HEK293T (cell line): ENCODE data around the gene PCSK5.

Experiments used
- ARNT ChIP-seq: fragments of 450-650 bp; IDR thresholded peaks from 2 replicates; pipeline ENCODE4 v1.6.1; 2017; ENCODE audit warnings: mild to moderate bottlenecking
- BHLHE40 ChIP-seq: fragments of 450-650 bp; IDR thresholded peaks from 2 replicates; pipeline ENCODE4 v1.6.1; 2016; ENCODE audit warnings: mild to moderate bottlenecking, moderate library complexity, borderline replicate concordance
- FOXA1 ChIP-seq: fragments of 450-650 bp; IDR thresholded peaks from 2 replicates; pipeline ENCODE4 v1.6.1; 2016; ENCODE audit warnings: mild to moderate bottlenecking
- FOXK2 ChIP-seq: fragments of 450-650 bp; IDR thresholded peaks from 2 replicates; pipeline ENCODE4 v1.6.1; 2016; ENCODE audit warnings: mild to moderate bottlenecking
- HDGF ChIP-seq: fragments of 450-650 bp; IDR thresholded peaks from 2 replicates; pipeline ENCODE4 v1.6.1; 2017; ENCODE audit warnings: antibody characterized with exemption, borderline replicate concordance
- LEF1 ChIP-seq: fragments of 450-650 bp; IDR thresholded peaks from 2 replicates; pipeline ENCODE4 v1.6.1; 2017; ENCODE audit warnings: mild to moderate bottlenecking, borderline replicate concordance
- NFRKB ChIP-seq: fragments of 450-650 bp; IDR thresholded peaks from 2 replicates; pipeline ENCODE4 v1.6.1; 2016; ENCODE audit warnings: mild to moderate bottlenecking, moderate library complexity
- SP1 ChIP-seq: fragments of 450-650 bp; IDR thresholded peaks from 2 replicates; pipeline ENCODE4 v1.6.1; 2017
- SUZ12 ChIP-seq: fragments of 450-650 bp; IDR thresholded peaks from 2 replicates; pipeline ENCODE4 v1.6.1; 2016; ENCODE audit warnings: mild to moderate bottlenecking
- TARDBP ChIP-seq: fragments of 450-650 bp; IDR thresholded peaks from 2 replicates; pipeline ENCODE4 v1.6.1; 2016
- TF ChIP-seq, protein P1 (sequence below): fragments of 450-650 bp; IDR thresholded peaks from 2 replicates; pipeline ENCODE4 v1.6.1; 2016

DNA sequence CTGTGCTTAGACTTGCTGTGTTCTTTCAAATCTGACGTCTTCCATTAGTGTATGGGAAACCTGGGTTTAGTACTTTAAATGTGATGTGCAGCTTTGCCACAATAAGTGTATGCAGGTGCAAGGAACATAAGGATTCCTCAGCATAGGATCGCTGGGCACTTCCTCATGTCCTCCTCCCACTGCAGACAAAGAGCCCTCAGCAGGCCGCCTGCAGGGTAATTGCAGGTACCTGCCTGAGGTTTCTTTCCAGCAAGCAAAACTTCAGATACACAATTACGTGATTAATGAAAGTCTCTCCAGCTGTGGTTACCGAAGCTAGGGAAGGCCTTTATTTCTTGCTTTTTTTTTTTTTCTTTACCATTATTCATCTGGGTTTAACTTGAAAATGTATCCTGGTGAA lies 270.6 kb downstream of the PCSK5 start:
- TF ChIP-seq SP1 (no peak), ARNT (no peak), LEF1 (no peak), BHLHE40 (no peak), FOXK2 (no peak), SUZ12 (no peak), TARDBP (no peak), FOXA1 (no peak), HDGF (no peak), NFRKB (no peak)
- TF ChIP-seq, protein P1, sequence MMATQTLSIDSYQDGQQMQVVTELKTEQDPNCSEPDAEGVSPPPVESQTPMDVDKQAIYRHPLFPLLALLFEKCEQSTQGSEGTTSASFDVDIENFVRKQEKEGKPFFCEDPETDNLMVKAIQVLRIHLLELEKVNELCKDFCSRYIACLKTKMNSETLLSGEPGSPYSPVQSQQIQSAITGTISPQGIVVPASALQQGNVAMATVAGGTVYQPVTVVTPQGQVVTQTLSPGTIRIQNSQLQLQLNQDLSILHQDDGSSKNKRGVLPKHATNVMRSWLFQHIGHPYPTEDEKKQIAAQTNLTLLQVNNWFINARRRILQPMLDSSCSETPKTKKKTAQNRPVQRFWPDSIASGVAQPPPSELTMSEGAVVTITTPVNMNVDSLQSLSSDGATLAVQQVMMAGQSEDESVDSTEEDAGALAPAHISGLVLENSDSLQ, result no peak
